Activated T-cell treated with anti-CD3 and anti-CD28 coated beads for 1 hour (primary cell): ENCODE results near the gene PDZD2.

Experiments used
- DNase-seq: peaks from one replicate; pipeline ENCODE4 v3.0.0-alpha.2; 2020; ENCODE audit warnings: low read depth

PDZD2 gene

GRCh38 chr5:32144378-32145207, 505.7 kb downstream of the PDZD2 start:
- no peak for DNase-seq

DNA sequence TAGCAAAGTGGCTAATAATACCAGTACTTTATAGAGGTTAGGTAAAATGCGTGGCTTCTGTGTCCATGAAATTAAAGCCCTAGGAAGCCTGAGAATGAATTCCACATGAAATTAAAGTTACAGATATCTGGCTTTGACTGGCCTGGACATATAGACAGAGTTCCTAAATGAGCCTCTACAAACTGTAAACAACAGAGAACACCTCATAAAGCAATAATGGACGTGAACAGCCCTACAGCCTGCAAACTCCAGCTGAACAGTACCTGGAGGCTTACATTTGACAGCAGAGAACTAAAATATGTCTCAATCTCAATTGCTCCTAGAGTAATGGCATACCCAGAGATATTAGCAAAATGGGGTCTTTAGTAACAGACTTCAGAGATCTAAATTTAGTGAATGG, 506.4 kb downstream of the PDZD2 start:
- DNase-seq = no peak

- DNase-seq = no peak
These were observed 508.3 kb downstream of the PDZD2 start for GRCh38 chr5:32147236-32147635.

DNA sequence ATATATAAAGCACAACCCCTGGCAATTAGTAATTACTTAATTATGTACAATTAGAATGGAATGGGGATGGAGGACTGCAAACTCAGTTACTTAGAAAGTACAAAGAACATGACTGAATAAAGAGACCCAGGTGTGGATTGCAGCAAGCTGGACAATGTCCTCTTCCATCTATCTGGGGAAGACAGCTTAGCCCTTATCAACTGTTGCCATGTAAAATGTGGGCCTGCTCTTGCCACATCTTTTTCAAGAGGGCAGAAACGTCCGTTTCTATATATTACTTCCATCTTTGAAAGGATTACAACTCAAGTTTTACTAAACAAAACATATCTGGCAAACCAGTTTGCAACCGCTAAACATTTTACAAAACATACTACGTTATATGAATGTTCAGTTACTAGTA, 509.0 kb downstream of the PDZD2 start:
- no peak for DNase-seq

DNA sequence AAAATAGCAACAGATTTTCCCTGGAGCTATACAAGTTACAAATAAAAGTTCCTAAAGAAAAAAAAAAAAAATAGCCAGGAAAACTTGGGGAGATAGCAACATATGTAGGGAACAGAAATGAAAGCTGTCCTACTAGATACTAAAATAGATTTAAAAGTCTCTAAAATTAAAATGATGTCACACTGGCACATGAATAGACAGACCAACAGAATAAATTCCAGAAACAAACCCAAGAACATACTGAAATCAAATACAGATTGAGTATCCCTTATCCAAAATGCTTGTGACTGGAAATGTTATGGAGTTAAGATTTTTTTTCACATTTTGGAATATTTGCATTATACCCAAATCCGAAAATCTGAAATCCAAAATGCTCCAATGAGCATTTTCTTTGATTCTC, 511.4 kb downstream of the PDZD2 start:
- no peak for DNase-seq

GRCh38 chr5:32151198-32151597, 512.3 kb downstream of the PDZD2 start:
- no peak for DNase-seq

- DNase-seq = no peak
These were observed 514.8 kb downstream of the PDZD2 start for GRCh38 chr5:32153723-32154122.

DNA sequence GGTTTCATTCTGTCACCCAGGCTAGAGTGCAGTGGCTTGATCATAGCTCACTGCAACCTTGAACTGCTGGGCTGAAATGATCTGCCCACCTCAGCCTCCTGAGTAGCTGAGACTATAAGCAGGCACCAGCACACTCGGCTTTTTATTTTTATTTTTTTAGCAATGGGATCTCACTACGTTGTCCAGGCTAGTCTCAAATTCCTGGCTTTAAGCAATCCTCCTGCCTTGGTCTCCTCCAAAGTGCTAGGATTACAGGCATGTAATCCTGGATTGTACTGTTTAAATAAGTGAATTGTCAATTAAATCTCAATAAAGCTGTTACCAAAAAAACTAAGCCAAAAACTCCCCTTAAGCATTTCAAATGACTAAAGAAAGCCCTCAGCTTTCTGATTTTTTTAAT, 516.3 kb downstream of the PDZD2 start:
- DNase-seq = no peak

GRCh38 chr5:32156635-32157034, 517.7 kb downstream of the PDZD2 start:
- DNase-seq = no peak

- DNase-seq = no peak
These were observed 518.1 kb downstream of the PDZD2 start for GRCh38 chr5:32157078-32157477.

DNA sequence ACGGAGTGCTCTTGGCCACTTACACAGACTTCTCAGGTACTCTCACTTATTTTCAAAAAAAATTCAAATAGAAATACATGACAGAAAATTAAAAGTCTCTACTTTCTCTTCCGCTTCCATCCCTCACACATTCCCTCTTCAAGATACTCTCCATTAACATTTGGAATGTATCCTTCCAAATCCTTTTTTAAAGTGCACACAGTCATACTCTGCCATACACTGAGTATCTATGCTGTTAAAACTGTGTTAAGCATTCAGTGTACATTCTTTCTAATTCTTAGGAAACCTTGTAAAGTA, 519.7 kb downstream of the PDZD2 start:
- DNase-seq = no peak

DNA sequence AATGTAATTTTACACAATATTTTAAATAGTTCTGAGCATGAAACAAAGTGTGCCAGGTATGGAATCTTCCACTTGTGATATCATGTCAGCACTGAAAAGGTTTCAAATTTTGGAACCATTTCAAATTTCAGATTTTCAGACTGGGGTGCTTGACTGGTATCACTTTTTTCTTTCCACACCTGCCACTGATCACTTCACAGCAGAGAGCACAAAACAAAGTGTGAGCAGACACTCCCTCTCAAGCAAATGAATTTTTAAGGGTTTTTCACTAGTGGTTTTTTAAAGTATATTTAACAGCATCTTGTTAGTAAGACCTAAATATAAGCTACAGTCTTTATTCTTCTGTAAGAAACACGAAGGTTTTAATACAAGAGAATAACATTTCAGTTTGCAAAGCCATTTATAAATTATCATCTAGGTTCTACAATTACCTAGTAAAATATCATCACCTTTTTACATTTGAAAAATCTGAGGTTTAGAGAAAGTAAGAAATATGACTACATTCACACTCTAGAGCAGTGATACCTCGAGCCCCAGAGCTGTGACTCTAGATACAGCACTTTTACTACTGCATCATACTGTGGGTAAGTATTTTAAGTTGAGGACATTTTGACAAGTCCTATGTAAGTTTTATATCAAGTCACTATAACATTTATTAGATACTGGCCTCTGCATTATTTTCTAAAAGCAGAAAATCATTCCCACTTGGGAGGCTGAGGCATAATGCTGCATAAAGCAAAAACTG, 520.6 kb downstream of the PDZD2 start:
- DNase-seq = no peak

- DNase-seq = no peak
These were observed 521.3 kb downstream of the PDZD2 start for GRCh38 chr5:32160228-32160627.
